HCT116 (cell line): Measurements from ENCODE around the gene DYNLT2B. TPM values are rescaled to one million over a fixed set of nuclear protein-coding genes. Genes with fewer than 3 reads are reported as not detected.
"Not testable (repeated sequence)": the region's sequence is repeated elsewhere in the genome, so short reads cannot be mapped to it uniquely, and the experiment has no call there.

Experiments used
- ATAC-seq: fragments of 200-7000 bp; cut with Tn5 transposase; 2 replicates; pipeline ENCODE4 v1.9.1; 2020; ENCODE audit warnings: mild to moderate bottlenecking, moderate library complexity
- BruUV-seq: library from RNA; stranded (reverse); fragments of 400-500 nt; replicated peaks from 2 replicates; lab custom pipeline; 2021; lab: Mats Ljungman, UMichigan
- CTCF ChIA-PET: fragments of 300-600 bp; sonication (Branson Sonifier 250); formaldehyde crosslinking; loops from one replicate; lab custom pipeline; 2021; ENCODE audit warnings: antibody characterized with exemption; lab: Charles Lee
- POLR2A ChIA-PET: fragments of 300-600, 350-600 bp; sonication (Branson Sonifier 250); formaldehyde crosslinking; loops from one replicate; lab custom pipeline; 2021; ENCODE audit warnings: antibody characterized with exemption; lab: Charles Lee
- RAD21 ChIA-PET, 2 experiments: fragments of 300-600 bp; sonication (Branson Sonifier 250); formaldehyde crosslinking; loops; one replicate each; lab custom pipeline; 2023; ENCODE audit warnings: low total read pairs in 2 of 2; ENCODE audit not compliant: uncharacterized antibody in 2 of 2, unreplicated experiment in 2 of 2, low non-redundant PET in 1 of 2; lab: Charles Lee
- DNase-seq: peaks from one replicate; pipeline ENCODE4 v3.0.0-alpha.2; 2010; ENCODE audit warnings: low read depth, low spot score
- H2AFZ ChIP-seq: fragments of 200-600 bp; shearing (Covaris generic), sonication (generic); 2 replicates; pipeline ENCODE4 v1.6.1; 2017; ENCODE audit warnings: low read depth, mixed run types, mixed read lengths, antibody characterized with exemption, low read length; ENCODE audit not compliant: poor library complexity, severe bottlenecking
- H3K27ac ChIP-seq: 2 replicates; pipeline ENCODE4 v1.5.1; 2012; ENCODE audit warnings: low read depth, low read length
- H3K27me3 ChIP-seq: fragments of 200-600 bp; sonication (generic); 2 replicates; pipeline ENCODE4 v1.6.1; 2016; ENCODE audit warnings: mixed run types, low read length, mixed read lengths; ENCODE audit not compliant: insufficient read depth
- H3K36me3 ChIP-seq, 2 experiments: fragments of 200-500 bp in 1 of 2; fragments of 200-600 bp in 1 of 2; sonication (Bioruptor generic) in 1 of 2; sonication (generic) in 1 of 2; 2 replicates each; pipeline versions ENCODE4 v1.5.1 to v1.6.1; 2014 to 2016; ENCODE audit warnings: low read length in 2 of 2, inconsistent platforms in 1 of 2, mixed read lengths in 1 of 2, mixed run types in 1 of 2; ENCODE audit not compliant: insufficient read depth in 2 of 2, control insufficient read depth in 1 of 2
- H3K4me1 ChIP-seq, 2 experiments: fragments of 200-600 bp in 1 of 2; sonication (generic) in 1 of 2; 2 replicates each; pipeline versions ENCODE4 v1.5.1 to v1.6.1; 2012 to 2017; ENCODE audit warnings: low read length in 2 of 2, inconsistent platforms in 1 of 2, mild to moderate bottlenecking in 1 of 2, mixed read lengths in 1 of 2, mixed run types in 1 of 2, moderate library complexity in 1 of 2; ENCODE audit not compliant: insufficient read depth in 2 of 2, control insufficient read depth in 1 of 2
- H3K4me2 ChIP-seq: fragments of 200-600 bp; sonication (generic); 2 replicates; pipeline ENCODE4 v1.6.1; 2017; ENCODE audit warnings: mixed run types, low read length, mixed read lengths
- H3K4me3 ChIP-seq, 2 experiments: fragments of 200-600 bp in 1 of 2; sonication (generic) in 1 of 2; replicated peaks in 1 of 2; 2 replicates each; pipeline ENCODE4 v1.5.1; 2011 to 2016; ENCODE audit warnings: low read length in 2 of 2, control low read depth in 1 of 2, low read depth in 1 of 2, mild to moderate bottlenecking in 1 of 2, mixed read lengths in 1 of 2, mixed run types in 1 of 2
- H3K79me2 ChIP-seq: fragments of 200-600 bp; sonication (generic); 2 replicates; pipeline ENCODE4 v1.6.1; 2017; ENCODE audit warnings: mild to moderate bottlenecking, mixed run types, low read length, moderate library complexity, mixed read lengths; ENCODE audit not compliant: insufficient read depth
- H3K9ac ChIP-seq: fragments of 200-600 bp; sonication (generic); 2 replicates; pipeline ENCODE4 v1.6.1; 2016; ENCODE audit warnings: low read length, mixed read lengths
- H3K9me2 ChIP-seq: fragments of 200-600 bp; sonication (generic), shearing (Covaris generic); 2 replicates; pipeline ENCODE4 v1.6.1; 2017; ENCODE audit warnings: mixed run types, mild to moderate bottlenecking, moderate library complexity; ENCODE audit not compliant: insufficient read depth
- H3K9me3 ChIP-seq, 2 experiments: fragments of 200-500 bp in 1 of 2; fragments of 200-600 bp in 1 of 2; sonication (Bioruptor generic) in 1 of 2; sonication (generic) in 1 of 2; 2 replicates each; pipeline ENCODE4 v1.6.1; 2014 to 2017; ENCODE audit warnings: low read length in 2 of 2, mixed read lengths in 2 of 2, inconsistent platforms in 1 of 2, low read depth in 1 of 2, mild to moderate bottlenecking in 1 of 2, mixed run types in 1 of 2, moderate library complexity in 1 of 2; ENCODE audit not compliant: control insufficient read depth in 1 of 2, insufficient read depth in 1 of 2
- H4K20me1 ChIP-seq: fragments of 200-600 bp; sonication (generic), shearing (Covaris generic); 2 replicates; pipeline ENCODE4 v1.6.1; 2017; ENCODE audit warnings: mixed run types, mild to moderate bottlenecking, moderate library complexity; ENCODE audit not compliant: insufficient read depth
- CEBPB ChIP-seq: IDR thresholded peaks from 2 replicates; pipeline ENCODE4 v1.6.1; 2012; ENCODE audit warnings: low read depth
- FOSL1 ChIP-seq: IDR thresholded peaks from 2 replicates; pipeline ENCODE4 v1.6.1; 2012; ENCODE audit warnings: low read depth
- JUND ChIP-seq: IDR thresholded peaks from 2 replicates; pipeline ENCODE4 v1.6.1; 2012
- MAX ChIP-seq: IDR thresholded peaks from 2 replicates; pipeline ENCODE4 v1.6.1; 2012
- POLR2AphosphoS5 ChIP-seq: IDR thresholded peaks from 2 replicates; pipeline ENCODE4 v1.6.1; 2011; ENCODE audit warnings: mild to moderate bottlenecking, low read depth, low read length, moderate library complexity
- TCF7L2 ChIP-seq: IDR thresholded peaks from 2 replicates; pipeline ENCODE4 v1.7.0; 2011; ENCODE audit warnings: borderline replicate concordance, inconsistent platforms; ENCODE audit not compliant: insufficient read depth, insufficient read length; ENCODE audit errors: extremely low read depth
- ZNF274 ChIP-seq: fragments of 200-500 bp; sonication (Bioruptor generic); IDR thresholded peaks from 2 replicates; pipeline ENCODE4 v1.6.1; 2014; ENCODE audit warnings: mild to moderate bottlenecking, low read depth, low read length, inconsistent platforms
- intact Hi-C: fragments of 100-400 bp; cut with micrococcal nuclease; formaldehyde crosslinking; loops from 2 replicates; pipeline ENCODE4 v1.10.0; 2022
- total RNA-seq: library from RNA; stranded (reverse); gene quantifications from one replicate; pipeline ENCODE4 v1.2.1, GENCODE V29; 2021; ENCODE audit not compliant: unreplicated experiment
- TF ChIP-seq, protein P1 (sequence below): IDR thresholded peaks from 2 replicates; pipeline ENCODE4 v1.6.1; 2011; ENCODE audit warnings: mild to moderate bottlenecking, low read length, moderate library complexity; ENCODE audit not compliant: insufficient replicate concordance; ENCODE audit errors: extremely low read depth

Gene DYNLT2B
- total RNA-seq, 1 experiment from 2014 or later: 9.7 TPM

DNA sequence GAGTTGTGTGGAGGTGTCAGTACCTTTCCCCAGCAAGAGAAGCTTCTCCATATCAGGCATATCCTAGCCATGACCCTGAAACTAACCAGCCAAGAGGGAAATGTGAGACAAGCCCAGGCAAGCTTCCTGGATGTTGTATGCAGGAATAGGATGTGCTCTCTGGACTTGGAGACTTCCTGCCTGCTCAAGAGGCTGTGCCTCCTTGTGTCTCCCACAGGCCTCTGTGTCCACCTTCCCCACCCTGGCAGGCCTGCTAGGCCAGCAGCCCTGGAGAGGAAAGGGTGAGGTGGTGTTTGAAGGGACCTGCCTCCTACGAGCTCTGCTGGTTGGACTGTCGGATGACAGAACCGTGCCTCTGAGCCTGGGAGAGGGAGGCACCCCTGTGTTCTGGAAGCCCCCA lies 2.1 kb upstream of the DYNLT2B start:
- no peak for ATAC-seq
- ChIA-PET POLR2A (interaction anchor here (1.1 to 2.0 kb wide), 2 partner anchors 9 to 18 kb away, joined by 5 to 7 read pairs; partner anchors contain the start of gene TM4SF19), RAD21 (interaction anchor here in 1 of 2 experiments (0.7 kb wide), 1 partner anchor 99 kb away, joined by 3 read pairs; no protein-coding TSS in a partner anchor), CTCF (no interaction called here)
- BruUV-seq: no TSS peak
- no peak for DNase-seq
- Histone ChIP-seq H3K4me2 (peak overlapping the region; percentile 19; the same call in 1 of the 2 replicates), H3K9me2 (no peaks in the 10 kb centered on the region), H3K4me1 (peaks cover 5 to 33% of the 10 kb centered on the region in 2 experiments; a peak in 3 of 4 replicates), H3K36me3 (no peaks in the 10 kb centered on the region), H3K4me3 (no peak overlapping the region), H3K9ac (no peak overlapping the region), H3K27me3 (no peaks in the 10 kb centered on the region), H4K20me1 (no peaks in the 10 kb centered on the region), H2AFZ (no peak overlapping the region), H3K9me3 (no peaks in the 10 kb centered on the region), H3K27ac (peak overlapping the region; percentile 3; the same call in 1 of the 2 replicates), H3K79me2 (peaks cover 13% of the 10 kb centered on the region)
- TF ChIP-seq CEBPB (no peak), ZNF274 (no peak), FOSL1 (no peak), MAX (no peak), POLR2AphosphoS5 (no peak), JUND (no peak), TCF7L2 (no peak)
- TF ChIP-seq, protein P1, sequence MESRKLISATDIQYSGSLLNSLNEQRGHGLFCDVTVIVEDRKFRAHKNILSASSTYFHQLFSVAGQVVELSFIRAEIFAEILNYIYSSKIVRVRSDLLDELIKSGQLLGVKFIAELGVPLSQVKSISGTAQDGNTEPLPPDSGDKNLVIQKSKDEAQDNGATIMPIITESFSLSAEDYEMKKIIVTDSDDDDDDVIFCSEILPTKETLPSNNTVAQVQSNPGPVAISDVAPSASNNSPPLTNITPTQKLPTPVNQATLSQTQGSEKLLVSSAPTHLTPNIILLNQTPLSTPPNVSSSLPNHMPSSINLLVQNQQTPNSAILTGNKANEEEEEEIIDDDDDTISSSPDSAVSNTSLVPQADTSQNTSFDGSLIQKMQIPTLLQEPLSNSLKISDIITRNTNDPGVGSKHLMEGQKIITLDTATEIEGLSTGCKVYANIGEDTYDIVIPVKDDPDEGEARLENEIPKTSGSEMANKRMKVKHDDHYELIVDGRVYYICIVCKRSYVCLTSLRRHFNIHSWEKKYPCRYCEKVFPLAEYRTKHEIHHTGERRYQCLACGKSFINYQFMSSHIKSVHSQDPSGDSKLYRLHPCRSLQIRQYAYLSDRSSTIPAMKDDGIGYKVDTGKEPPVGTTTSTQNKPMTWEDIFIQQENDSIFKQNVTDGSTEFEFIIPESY: no peak
- intact Hi-C loops: no loop called here

- POLR2A ChIA-PET: interaction anchor here (0.7 to 1.0 kb wide), 3 partner anchors 10 to 185 kb away, joined by 3 to 6 read pairs (median 4); no protein-coding TSS in a partner anchor
- ATAC-seq, DNase-seq, H3K36me3 ChIP-seq, H4K20me1 ChIP-seq, H3K27me3 ChIP-seq, H2AFZ ChIP-seq, H3K9me2 ChIP-seq, BruUV-seq, H3K9me3 ChIP-seq, CTCF ChIA-PET: not testable (repeated sequence)
- Histone ChIP-seq H3K4me1 (peaks cover 5 to 40% of the 10 kb centered on the region in 2 experiments; a peak in 3 of 4 replicates), H3K27ac (peak overlapping the region; percentile 75), H3K9ac (peak overlapping the region; percentile 93), H3K4me2 (peak overlapping the region; percentile 91), H3K4me3 (peak overlapping the region; percentile 86 to 89), H3K79me2 (peaks cover 13% of the 10 kb centered on the region)
- intact Hi-C loops: loop anchor here (10.0 kb wide), 1 partner anchor 188 kb away; the partner anchor contains the start of gene RNF168
- RAD21 ChIA-PET: interaction anchor here in 1 of 2 experiments (1.2 kb wide), 1 partner anchor 22 kb away, joined by 3 read pairs; no protein-coding TSS in a partner anchor
Observed at GRCh38 chr3:196316799-196317686, 997 bp downstream of the DYNLT2B start.
